Glomerular endothelial cell (primary cell): ENCODE measurements around the gene AMBRA1. TPM values are rescaled to one million over a fixed set of nuclear protein-coding genes. Genes with fewer than 3 reads are reported as not detected.
"Not testable (repeated sequence)": the region's sequence is repeated elsewhere in the genome, so short reads cannot be mapped to it uniquely, and the experiment has no call there.

Source experiments
- DNase-seq: peaks from one replicate; pipeline ENCODE4 v3.0.0-alpha.2; 2011; ENCODE audit warnings: low read depth, low spot score; ENCODE audit errors: extremely low read depth
- total RNA-seq: library from RNA; depleted of rRNA; stranded (reverse); fragments of >200 nt; gene quantifications from 2 replicates; pipeline ENCODE4 v1.2.3, GENCODE V29; 2015

Gene AMBRA1
- total RNA-seq, 1 donor from 2014 or later: 38.5 TPM

- DNase-seq: no peak
Measured at GRCh38 chr11:46615756-46616155, 21.9 kb upstream of the AMBRA1 start.

GRCh38 chr11:46612326-46612725 is 18.5 kb upstream of the AMBRA1 start:
- DNase-seq: no peak

- no peak for DNase-seq
Measured at GRCh38 chr11:46611526-46612304, 17.9 kb upstream of the AMBRA1 start.

GRCh38 chr11:46609386-46609785 is 15.6 kb upstream of the AMBRA1 start:
- no peak for DNase-seq

GRCh38 chr11:46607516-46607915 is 13.7 kb upstream of the AMBRA1 start:
- DNase-seq: no peak

GRCh38 chr11:46604796-46605195 is 11.0 kb upstream of the AMBRA1 start:
- DNase-seq: no peak

- DNase-seq: no peak
Measured at GRCh38 chr11:46603704-46604308, 10.0 kb upstream of the AMBRA1 start.

- DNase-seq: no peak
Measured at GRCh38 chr11:46601129-46601528, 7.3 kb upstream of the AMBRA1 start.

GRCh38 chr11:46600194-46600960 is 6.6 kb upstream of the AMBRA1 start:
- no peak for DNase-seq

- no peak for DNase-seq
Measured at GRCh38 chr11:46599340-46600193, 5.7 kb upstream of the AMBRA1 start.

GRCh38 chr11:46597609-46598219 is 3.9 kb upstream of the AMBRA1 start:
- DNase-seq: no peak

GRCh38 chr11:46597155-46597554 is 3.3 kb upstream of the AMBRA1 start:
- no peak for DNase-seq

GRCh38 chr11:46594785-46595184 is 962 bp upstream of the AMBRA1 start:
- DNase-seq: no peak

GRCh38 chr11:46594374-46594700 is 514 bp upstream of the AMBRA1 start:
- DNase-seq: no peak

- DNase-seq: no peak
Measured at GRCh38 chr11:46590740-46591605, 2.9 kb downstream of the AMBRA1 start.

GRCh38 chr11:46588915-46589314 is 4.9 kb downstream of the AMBRA1 start:
- DNase-seq: no peak

- no peak for DNase-seq
Measured at GRCh38 chr11:46588131-46588530, 5.7 kb downstream of the AMBRA1 start.

- not testable (repeated sequence) for DNase-seq
Measured at GRCh38 chr11:46583513-46583912, 10.3 kb downstream of the AMBRA1 start.

GRCh38 chr11:46582588-46582987 is 11.2 kb downstream of the AMBRA1 start:
- no peak for DNase-seq

GRCh38 chr11:46577058-46577457 is 16.8 kb downstream of the AMBRA1 start:
- DNase-seq: no peak
